HepG2 (cell line): ENCODE results near the gene KHNYN. TPM values are rescaled to one million over a fixed set of nuclear protein-coding genes. Genes with fewer than 3 reads are reported as not detected.

Experiments used
- AGO2 ChIP-seq: fragments of 200-400 bp; formaldehyde crosslinking; optimal IDR thresholded peaks from 2 replicates; pipeline ENCODE3; 2017; ENCODE audit warnings: mild to moderate bottlenecking, low read depth, low read length, moderate library complexity
- CCAR2 ChIP-seq: fragments of 200-400 bp; formaldehyde crosslinking; optimal IDR thresholded peaks from 2 replicates; pipeline ENCODE3; 2018; ENCODE audit warnings: low read depth, mild to moderate bottlenecking, low read length, moderate library complexity
- CENPX ChIP-seq: sonication (generic); formaldehyde crosslinking; IDR thresholded peaks from 2 replicates; pipeline ENCODE4 v1.9.0; 2021; ENCODE audit warnings: mild to moderate bottlenecking, missing genetic modification reagents, moderate library complexity
- FOXM1 ChIP-seq: sonication (generic); formaldehyde crosslinking; IDR thresholded peaks from 2 replicates; pipeline ENCODE4 v1.5.0; 2020; ENCODE audit warnings: missing genetic modification reagents
- KLF16 ChIP-seq, 2 experiments: sonication (generic) in 1 of 2; formaldehyde crosslinking in 1 of 2; IDR thresholded peaks; 2 replicates each; pipeline versions ENCODE4 v1.6.1 to v1.8.0; 2016 to 2023; ENCODE audit warnings: missing genetic modification reagents in 2 of 2, missing compliant biosample characterization in 1 of 2
- MBNL3 ChIP-seq: fragments of 250-450 bp; sonication (Bioruptor Pico); conservative IDR thresholded peaks from 2 replicates; pipeline ENCODE4 v1.8.0; 2022; ENCODE audit warnings: mild to moderate bottlenecking, inconsistent platforms
- NCOA1 ChIP-seq: sonication (generic); formaldehyde crosslinking; IDR thresholded peaks from 2 replicates; pipeline ENCODE4 v1.9.0; 2021; ENCODE audit warnings: missing genetic modification reagents
- NKX3-1 ChIP-seq: sonication (generic); formaldehyde crosslinking; IDR thresholded peaks from 2 replicates; pipeline ENCODE4 v1.5.0; 2020; ENCODE audit warnings: missing genetic modification reagents
- PCBP2 ChIP-seq: fragments of 200-400 bp; formaldehyde crosslinking; optimal IDR thresholded peaks from 2 replicates; pipeline ENCODE3; 2018; ENCODE audit warnings: low read length, low read depth; ENCODE audit not compliant: poor library complexity, severe bottlenecking
- SETDB1 ChIP-seq: sonication (generic); formaldehyde crosslinking; IDR thresholded peaks from 2 replicates; pipeline ENCODE4 v1.5.1; 2020; ENCODE audit warnings: missing genetic modification reagents, mild to moderate bottlenecking, borderline replicate concordance
- SMAD3 ChIP-seq: sonication (generic); formaldehyde crosslinking; IDR thresholded peaks from 2 replicates; pipeline ENCODE4 v1.4.0; 2020; ENCODE audit warnings: missing genetic modification reagents
- SNRNP70 ChIP-seq: fragments of 200-400 bp; formaldehyde crosslinking; IDR thresholded peaks from 2 replicates; pipeline ENCODE4 v1.6.1; 2017; ENCODE audit warnings: mild to moderate bottlenecking, low read depth, low read length, moderate library complexity
- TSC22D2 ChIP-seq: sonication (generic); formaldehyde crosslinking; IDR thresholded peaks from 2 replicates; pipeline ENCODE4 v1.5.1; 2020; ENCODE audit warnings: missing genetic modification reagents, mild to moderate bottlenecking, borderline replicate concordance
- ZMAT3 ChIP-seq: sonication (generic); formaldehyde crosslinking; conservative IDR thresholded peaks from 2 replicates; pipeline ENCODE4 v1.7.0; 2021; ENCODE audit warnings: missing genetic modification reagents
- ZMYM3 ChIP-seq: sonication (generic); formaldehyde crosslinking; IDR thresholded peaks from 2 replicates; pipeline ENCODE4 v1.5.1; 2020; ENCODE audit warnings: mild to moderate bottlenecking, missing genetic modification reagents
- ZMYM4 ChIP-seq: sonication (generic); formaldehyde crosslinking; IDR thresholded peaks from 2 replicates; pipeline ENCODE4 v1.8.1; 2023; ENCODE audit warnings: mild to moderate bottlenecking, missing genetic modification reagents
- ZNF138 ChIP-seq: sonication (generic); formaldehyde crosslinking; IDR thresholded peaks from 2 replicates; pipeline ENCODE4 v1.5.0; 2020; ENCODE audit warnings: mild to moderate bottlenecking, low read depth, missing genetic modification reagents
- ZNF232 ChIP-seq: sonication (generic); formaldehyde crosslinking; IDR thresholded peaks from 2 replicates; pipeline ENCODE4 v1.4.0; 2020; ENCODE audit warnings: missing genetic modification reagents, borderline replicate concordance
- ZNF33A ChIP-seq: sonication (generic); formaldehyde crosslinking; IDR thresholded peaks from 2 replicates; pipeline ENCODE4 v1.5.1; 2020; ENCODE audit warnings: missing genetic modification reagents, mild to moderate bottlenecking, moderate library complexity, borderline replicate concordance
- ZNF33B ChIP-seq: sonication (generic); formaldehyde crosslinking; IDR thresholded peaks from 2 replicates; pipeline ENCODE4 v1.5.1; 2020; ENCODE audit warnings: mild to moderate bottlenecking, missing genetic modification reagents
- ZNF512 ChIP-seq: sonication (generic); formaldehyde crosslinking; IDR thresholded peaks from 2 replicates; pipeline ENCODE4 v1.4.0; 2020; ENCODE audit warnings: mild to moderate bottlenecking, missing genetic modification reagents
- ZNF713 ChIP-seq: sonication (generic); formaldehyde crosslinking; IDR thresholded peaks from 2 replicates; pipeline ENCODE4 v1.4.0; 2020; ENCODE audit warnings: mild to moderate bottlenecking, missing genetic modification reagents
- ZNF75D ChIP-seq: sonication (generic); formaldehyde crosslinking; IDR thresholded peaks from 2 replicates; pipeline ENCODE4 v1.8.1; 2023; ENCODE audit warnings: missing genetic modification reagents, mild to moderate bottlenecking, borderline replicate concordance
- polyA plus RNA-seq, 8 experiments: library from polyadenylated mRNA; depleted of rRNA in 3 of 8; stranded (reverse) in 7 of 8; unstranded in 1 of 8; fragments of >200 nt; fragmentation: Illumina TruSeq in 4 of 8; extraction: Trizol in 4 of 8; gene quantifications; 2 replicates each; pipeline versions ENCODE4 v1.2.1 to v1.2.3, GENCODE V29; 2011 to 2016; ENCODE audit warnings: low read depth in 4 of 8, missing spikeins in 1 of 8, mixed read lengths in 1 of 8; ENCODE audit not compliant: insufficient read depth in 1 of 8
- total RNA-seq, 5 experiments: library from RNA; depleted of rRNA; stranded (reverse); fragments of >200 nt; fragmentation: Illumina TruSeq; extraction: Trizol; gene quantifications; 2 replicates each; pipeline ENCODE4 v1.2.3, GENCODE V29; 2016; ENCODE audit warnings: low read depth in 1 of 5
- TF ChIP-seq, protein P1 (sequence below): IDR thresholded peaks from 2 replicates; pipeline ENCODE4 v1.6.1; 2016; ENCODE audit warnings: missing genetic modification reagents, missing compliant biosample characterization
- TF ChIP-seq, protein P2 (sequence below): sonication (generic); formaldehyde crosslinking; IDR thresholded peaks from 2 replicates; pipeline ENCODE4 v1.4.0; 2020; ENCODE audit warnings: missing genetic modification reagents

Gene KHNYN
- total and polyA plus RNA-seq, 2 of the 13 experiments (the other 11 are each of a cell fraction or from before 2014, with no cell fraction given), result 52.8 to 75.7 TPM

GRCh38 chr14:24442240-24443052, 12.7 kb downstream of the KHNYN start, which contains the start of gene SDR39U1 (continued):
- TF ChIP-seq ZNF232 (no peak), ZNF33B (CRISPR knock-in tag) (peak; percentile 97), SNRNP70 (no peak), CENPX (CRISPR knock-in tag) (no peak), ZNF33A (CRISPR knock-in tag) (peak; percentile 77; the same call in 1 of the 2 replicates), ZMAT3 (peak; percentile 88; the same call in 1 of the 2 replicates), PCBP2 (no peak), CCAR2 (peak; percentile 42), AGO2 (peak; percentile 99), ZNF713 (peak; percentile 99), ZMYM3 (CRISPR knock-in tag) (no peak; the same call in 1 of the 2 replicates), KLF16 (CRISPR knock-in tag; IDR thresholded peaks at IDR 0.05) (peak in 1 of 2 experiments; percentile 46; a peak in 2 of 4 replicates), ZMYM4 (CRISPR knock-in tag) (peak; percentile 92), ZNF75D (CRISPR knock-in tag) (peak; percentile 14; the same call in 1 of the 2 replicates), ZNF512 (CRISPR knock-in tag) (no peak; the same call in 1 of the 2 replicates), SMAD3 (CRISPR knock-in tag) (no peak; the same call in none of the 2 replicates), FOXM1 (CRISPR knock-in tag) (no peak), NCOA1 (CRISPR knock-in tag) (no peak), ZNF138 (0 out of 2 replicates have a peak, but pooled peaks have one; percentile 30), MBNL3 (CRISPR knock-in tag) (no peak), TSC22D2 (CRISPR knock-in tag) (peak; percentile 88; the same call in 1 of the 2 replicates), NKX3-1 (no peak; the same call in 1 of the 2 replicates), SETDB1 (no peak)
- TF ChIP-seq, protein P1, sequence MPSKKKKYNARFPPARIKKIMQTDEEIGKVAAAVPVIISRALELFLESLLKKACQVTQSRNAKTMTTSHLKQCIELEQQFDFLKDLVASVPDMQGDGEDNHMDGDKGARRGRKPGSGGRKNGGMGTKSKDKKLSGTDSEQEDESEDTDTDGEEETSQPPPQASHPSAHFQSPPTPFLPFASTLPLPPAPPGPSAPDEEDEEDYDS (CRISPR knock-in tag), result peak; percentile 93
- TF ChIP-seq, protein P2, sequence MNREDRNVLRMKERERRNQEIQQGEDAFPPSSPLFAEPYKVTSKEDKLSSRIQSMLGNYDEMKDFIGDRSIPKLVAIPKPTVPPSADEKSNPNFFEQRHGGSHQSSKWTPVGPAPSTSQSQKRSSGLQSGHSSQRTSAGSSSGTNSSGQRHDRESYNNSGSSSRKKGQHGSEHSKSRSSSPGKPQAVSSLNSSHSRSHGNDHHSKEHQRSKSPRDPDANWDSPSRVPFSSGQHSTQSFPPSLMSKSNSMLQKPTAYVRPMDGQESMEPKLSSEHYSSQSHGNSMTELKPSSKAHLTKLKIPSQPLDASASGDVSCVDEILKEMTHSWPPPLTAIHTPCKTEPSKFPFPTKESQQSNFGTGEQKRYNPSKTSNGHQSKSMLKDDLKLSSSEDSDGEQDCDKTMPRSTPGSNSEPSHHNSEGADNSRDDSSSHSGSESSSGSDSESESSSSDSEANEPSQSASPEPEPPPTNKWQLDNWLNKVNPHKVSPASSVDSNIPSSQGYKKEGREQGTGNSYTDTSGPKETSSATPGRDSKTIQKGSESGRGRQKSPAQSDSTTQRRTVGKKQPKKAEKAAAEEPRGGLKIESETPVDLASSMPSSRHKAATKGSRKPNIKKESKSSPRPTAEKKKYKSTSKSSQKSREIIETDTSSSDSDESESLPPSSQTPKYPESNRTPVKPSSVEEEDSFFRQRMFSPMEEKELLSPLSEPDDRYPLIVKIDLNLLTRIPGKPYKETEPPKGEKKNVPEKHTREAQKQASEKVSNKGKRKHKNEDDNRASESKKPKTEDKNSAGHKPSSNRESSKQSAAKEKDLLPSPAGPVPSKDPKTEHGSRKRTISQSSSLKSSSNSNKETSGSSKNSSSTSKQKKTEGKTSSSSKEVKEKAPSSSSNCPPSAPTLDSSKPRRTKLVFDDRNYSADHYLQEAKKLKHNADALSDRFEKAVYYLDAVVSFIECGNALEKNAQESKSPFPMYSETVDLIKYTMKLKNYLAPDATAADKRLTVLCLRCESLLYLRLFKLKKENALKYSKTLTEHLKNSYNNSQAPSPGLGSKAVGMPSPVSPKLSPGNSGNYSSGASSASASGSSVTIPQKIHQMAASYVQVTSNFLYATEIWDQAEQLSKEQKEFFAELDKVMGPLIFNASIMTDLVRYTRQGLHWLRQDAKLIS (CRISPR knock-in tag), result peak; percentile 92
